Liver (tissue), 9 donors: Measurements from ENCODE around the gene CLEC17A. TPM values are rescaled to one million over a fixed set of nuclear protein-coding genes. Genes with fewer than 3 reads are reported as not detected.

Source experiments
- DNase-seq: peaks from one replicate; pipeline ENCODE4 v3.0.0-alpha.2; 2017; ENCODE audit warnings: low spot score
- H3K27ac ChIP-seq, 2 donors: one replicate each; pipeline ENCODE4 v1.7.0; 2013; ENCODE audit warnings: inconsistent platforms in 2 of 2, low read length in 2 of 2, control low read depth in 1 of 2, low read depth in 1 of 2, mild to moderate bottlenecking in 1 of 2
- H3K27me3 ChIP-seq, 4 donors: one replicate each; pipeline versions ENCODE4 v1.6.1 to v1.7.0; 2013; ENCODE audit warnings: low read length in 3 of 4, inconsistent platforms in 1 of 4, mild to moderate bottlenecking in 1 of 4, moderate library complexity in 1 of 4; ENCODE audit not compliant: control insufficient read depth in 4 of 4, insufficient read depth in 4 of 4
- H3K36me3 ChIP-seq, 4 donors: one replicate each; pipeline versions ENCODE4 v1.6.1 to v1.7.0; 2013; ENCODE audit warnings: low read length in 3 of 4, mild to moderate bottlenecking in 3 of 4, low read depth in 1 of 4, moderate library complexity in 1 of 4; ENCODE audit not compliant: control insufficient read depth in 4 of 4, insufficient read depth in 3 of 4
- H3K4me1 ChIP-seq, 4 donors: one replicate each; pipeline versions ENCODE4 v1.6.1 to v1.7.0; 2013; ENCODE audit warnings: low read length in 3 of 4, mild to moderate bottlenecking in 3 of 4, moderate library complexity in 1 of 4; ENCODE audit not compliant: control insufficient read depth in 4 of 4, insufficient read depth in 4 of 4
- H3K4me3 ChIP-seq, 3 donors: one replicate each; pipeline versions ENCODE4 v1.6.1 to v1.7.0; 2013; ENCODE audit warnings: low read length in 3 of 3, control low read depth in 1 of 3, low read depth in 1 of 3, mild to moderate bottlenecking in 1 of 3
- H3K9ac ChIP-seq, 2 donors: one replicate each; pipeline ENCODE4 v1.7.0; 2013; ENCODE audit warnings: low read length in 2 of 2, mild to moderate bottlenecking in 2 of 2, moderate library complexity in 2 of 2, control low read depth in 1 of 2, low read depth in 1 of 2
- H3K9me3 ChIP-seq, 4 donors: one replicate each; pipeline versions ENCODE4 v1.6.1 to v1.7.0; 2013; ENCODE audit warnings: low read length in 3 of 4; ENCODE audit not compliant: control insufficient read depth in 4 of 4
- EGR1 ChIP-seq, 2 donors: IDR thresholded peaks; 2 replicates each; pipeline ENCODE4 v1.6.1; 2016 to 2018; ENCODE audit warnings: antibody characterized with exemption in 2 of 2, low read depth in 2 of 2
- FOXA1 ChIP-seq: IDR thresholded peaks from 2 replicates; pipeline ENCODE4 v1.6.1; 2016; ENCODE audit warnings: antibody characterized with exemption
- FOXA2 ChIP-seq: IDR thresholded peaks from 2 replicates; pipeline ENCODE4 v1.6.1; 2016; ENCODE audit warnings: antibody characterized with exemption
- GABPA ChIP-seq, 2 donors: IDR thresholded peaks in 1 of 2; conservative IDR thresholded peaks in 1 of 2; 2 replicates each; pipeline ENCODE4 v1.6.1; 2016; ENCODE audit warnings: antibody characterized with exemption in 2 of 2, mild to moderate bottlenecking in 1 of 2, moderate library complexity in 1 of 2
- HNF4A ChIP-seq, 2 donors: conservative IDR thresholded peaks; 2 replicates each; pipeline ENCODE4 v1.6.1; 2016; ENCODE audit warnings: antibody characterized with exemption in 2 of 2, mild to moderate bottlenecking in 2 of 2
- HNF4G ChIP-seq: IDR thresholded peaks from 2 replicates; pipeline ENCODE4 v1.6.1; 2016; ENCODE audit warnings: antibody characterized with exemption
- JUND ChIP-seq, 2 donors: IDR thresholded peaks; 2 replicates each; pipeline ENCODE4 v1.6.1; 2016; ENCODE audit warnings: antibody characterized with exemption in 2 of 2
- NR2F2 ChIP-seq: IDR thresholded peaks from 2 replicates; pipeline ENCODE4 v1.6.1; 2016; ENCODE audit warnings: antibody characterized with exemption
- RAD21 ChIP-seq, 2 donors: IDR thresholded peaks; 2 replicates each; pipeline ENCODE4 v1.6.1; 2016; ENCODE audit warnings: antibody characterized with exemption in 2 of 2, mild to moderate bottlenecking in 2 of 2
- RXRA ChIP-seq, 2 donors: IDR thresholded peaks; 2 replicates each; pipeline ENCODE4 v1.6.1; 2017 to 2018; ENCODE audit warnings: antibody characterized with exemption in 2 of 2, mild to moderate bottlenecking in 1 of 2
- SP1 ChIP-seq: IDR thresholded peaks from 2 replicates; pipeline ENCODE4 v1.6.1; 2018; ENCODE audit warnings: antibody characterized with exemption, mild to moderate bottlenecking
- TAF1 ChIP-seq: conservative IDR thresholded peaks from 2 replicates; pipeline ENCODE4 v1.6.1; 2016; ENCODE audit warnings: antibody characterized with exemption, mild to moderate bottlenecking
- YY1 ChIP-seq: IDR thresholded peaks from 2 replicates; pipeline ENCODE4 v1.6.1; 2016; ENCODE audit warnings: antibody characterized with exemption, mild to moderate bottlenecking
- WGBS: extraction: QIAGEN DNeasy Blood & Tissue Kit; methylation state at CpG from one replicate; pipeline ENCODE4 v1.1.7; 2013; 5-methylcytosine and 5-hydroxymethylcytosine counted together
- polyA plus RNA-seq, 2 donors: library from polyadenylated mRNA; stranded (reverse) in 1 of 2; unstranded in 1 of 2; fragments of 200-250 nt in 1 of 2; fragments of >200 nt in 1 of 2; fragmentation: Nextera tagmentation in 1 of 2; extraction: Ambion mirVana in 1 of 2; gene quantifications; one replicate each; pipeline versions ENCODE4 v1.2.1 to v1.2.3, GENCODE V29; 2013 to 2015
- total RNA-seq, 2 donors: library from RNA; depleted of rRNA; stranded (reverse); fragments of >200 nt; gene quantifications; one replicate each; pipeline ENCODE4 v1.2.3, GENCODE V29; 2014
- TF ChIP-seq, protein P1 (sequence below): IDR thresholded peaks from 2 replicates; pipeline ENCODE4 v1.6.1; 2016; ENCODE audit warnings: antibody characterized with exemption
- TF ChIP-seq, protein P2 (sequence below): IDR thresholded peaks from 2 replicates; pipeline ENCODE4 v1.6.1; 2016; ENCODE audit warnings: antibody characterized with exemption
- TF ChIP-seq, protein P3 (sequence below): fragments of 150-350 bp; IDR thresholded peaks from 2 replicates; pipeline ENCODE4 v1.5.1; 2017; ENCODE audit warnings: improper control_type of control experiment, low read depth, low read length; ENCODE audit not compliant: missing input control
- TF ChIP-seq, protein P4 (sequence below): IDR thresholded peaks from 2 replicates; pipeline ENCODE4 v1.6.1; 2016; ENCODE audit warnings: antibody characterized with exemption
- TF ChIP-seq, protein P5 (sequence below): IDR thresholded peaks from 2 replicates; pipeline ENCODE4 v1.6.1; 2016; ENCODE audit warnings: antibody characterized with exemption, mild to moderate bottlenecking
- donor health status: healthy.
- donor health status: healthy.
- donor health status: healthy.
- donor health status: healthy.
- donor health status: healthy.

CLEC17A gene
- total and polyA plus RNA-seq, 4 donors, result 0.22 to 0.28 TPM; not detected in 2

DNA sequence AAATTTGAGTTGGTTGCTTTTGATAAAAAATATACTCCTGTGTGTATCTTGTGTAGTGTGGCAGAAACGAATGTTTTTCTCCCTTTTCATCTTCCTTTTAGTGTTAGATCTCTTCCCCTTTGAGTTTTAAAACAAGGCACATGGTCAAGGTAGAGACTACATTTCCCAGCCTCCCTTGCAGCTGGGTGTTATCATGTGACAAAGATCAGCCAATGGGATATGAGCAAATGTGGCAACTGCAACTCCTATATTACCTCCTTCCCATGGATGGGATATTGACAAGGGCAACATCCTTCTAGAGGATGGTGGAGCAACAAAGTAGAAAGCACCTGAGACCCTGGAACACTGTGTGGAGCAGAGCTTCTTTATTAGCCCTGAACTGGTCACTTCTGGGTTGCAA is 49.4 kb downstream of the CLEC17A start:
- Histone ChIP-seq H3K27ac (no peak overlapping the region), H3K9me3 (peaks cover 4 to 10% (median 7%) of the 10 kb centered on the region in 4 donors), H3K27me3 (peaks cover 0 to 3% (median 0%) of the 10 kb centered on the region in 4 donors), H3K36me3 (no peaks in the 10 kb centered on the region), H3K4me3 (no peak overlapping the region), H3K4me1 (no peaks in the 10 kb centered on the region), H3K9ac (no peak overlapping the region)
- no peak for DNase-seq
- TF ChIP-seq YY1 (no peak), FOXA2 (no peak), SP1 (no peak), HNF4A (conservative IDR thresholded peaks at IDR 0.05) (no peak), HNF4G (no peak), TAF1 (no peak), NR2F2 (no peak), RAD21 (IDR thresholded peaks at IDR 0.05) (no peak), JUND (IDR thresholded peaks at IDR 0.05) (no peak), FOXA1 (no peak), GABPA (IDR thresholded peaks at IDR 0.05 in 1 of 2, conservative IDR thresholded peaks at IDR 0.05 in 1 of 2) (no peak), EGR1 (IDR thresholded peaks at IDR 0.05; ENCODE audit: low read depth in 2 of 2) (no peak), RXRA (IDR thresholded peaks at IDR 0.05) (no peak)
- TF ChIP-seq, protein P1, sequence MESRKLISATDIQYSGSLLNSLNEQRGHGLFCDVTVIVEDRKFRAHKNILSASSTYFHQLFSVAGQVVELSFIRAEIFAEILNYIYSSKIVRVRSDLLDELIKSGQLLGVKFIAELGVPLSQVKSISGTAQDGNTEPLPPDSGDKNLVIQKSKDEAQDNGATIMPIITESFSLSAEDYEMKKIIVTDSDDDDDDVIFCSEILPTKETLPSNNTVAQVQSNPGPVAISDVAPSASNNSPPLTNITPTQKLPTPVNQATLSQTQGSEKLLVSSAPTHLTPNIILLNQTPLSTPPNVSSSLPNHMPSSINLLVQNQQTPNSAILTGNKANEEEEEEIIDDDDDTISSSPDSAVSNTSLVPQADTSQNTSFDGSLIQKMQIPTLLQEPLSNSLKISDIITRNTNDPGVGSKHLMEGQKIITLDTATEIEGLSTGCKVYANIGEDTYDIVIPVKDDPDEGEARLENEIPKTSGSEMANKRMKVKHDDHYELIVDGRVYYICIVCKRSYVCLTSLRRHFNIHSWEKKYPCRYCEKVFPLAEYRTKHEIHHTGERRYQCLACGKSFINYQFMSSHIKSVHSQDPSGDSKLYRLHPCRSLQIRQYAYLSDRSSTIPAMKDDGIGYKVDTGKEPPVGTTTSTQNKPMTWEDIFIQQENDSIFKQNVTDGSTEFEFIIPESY, result no peak
- TF ChIP-seq, protein P2, sequence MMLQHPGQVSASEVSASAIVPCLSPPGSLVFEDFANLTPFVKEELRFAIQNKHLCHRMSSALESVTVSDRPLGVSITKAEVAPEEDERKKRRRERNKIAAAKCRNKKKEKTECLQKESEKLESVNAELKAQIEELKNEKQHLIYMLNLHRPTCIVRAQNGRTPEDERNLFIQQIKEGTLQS, result no peak
- TF ChIP-seq, protein P3, sequence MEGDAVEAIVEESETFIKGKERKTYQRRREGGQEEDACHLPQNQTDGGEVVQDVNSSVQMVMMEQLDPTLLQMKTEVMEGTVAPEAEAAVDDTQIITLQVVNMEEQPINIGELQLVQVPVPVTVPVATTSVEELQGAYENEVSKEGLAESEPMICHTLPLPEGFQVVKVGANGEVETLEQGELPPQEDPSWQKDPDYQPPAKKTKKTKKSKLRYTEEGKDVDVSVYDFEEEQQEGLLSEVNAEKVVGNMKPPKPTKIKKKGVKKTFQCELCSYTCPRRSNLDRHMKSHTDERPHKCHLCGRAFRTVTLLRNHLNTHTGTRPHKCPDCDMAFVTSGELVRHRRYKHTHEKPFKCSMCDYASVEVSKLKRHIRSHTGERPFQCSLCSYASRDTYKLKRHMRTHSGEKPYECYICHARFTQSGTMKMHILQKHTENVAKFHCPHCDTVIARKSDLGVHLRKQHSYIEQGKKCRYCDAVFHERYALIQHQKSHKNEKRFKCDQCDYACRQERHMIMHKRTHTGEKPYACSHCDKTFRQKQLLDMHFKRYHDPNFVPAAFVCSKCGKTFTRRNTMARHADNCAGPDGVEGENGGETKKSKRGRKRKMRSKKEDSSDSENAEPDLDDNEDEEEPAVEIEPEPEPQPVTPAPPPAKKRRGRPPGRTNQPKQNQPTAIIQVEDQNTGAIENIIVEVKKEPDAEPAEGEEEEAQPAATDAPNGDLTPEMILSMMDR, result no peak
- TF ChIP-seq, protein P4, sequence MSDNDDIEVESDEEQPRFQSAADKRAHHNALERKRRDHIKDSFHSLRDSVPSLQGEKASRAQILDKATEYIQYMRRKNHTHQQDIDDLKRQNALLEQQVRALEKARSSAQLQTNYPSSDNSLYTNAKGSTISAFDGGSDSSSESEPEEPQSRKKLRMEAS, result no peak
- TF ChIP-seq, protein P5, sequence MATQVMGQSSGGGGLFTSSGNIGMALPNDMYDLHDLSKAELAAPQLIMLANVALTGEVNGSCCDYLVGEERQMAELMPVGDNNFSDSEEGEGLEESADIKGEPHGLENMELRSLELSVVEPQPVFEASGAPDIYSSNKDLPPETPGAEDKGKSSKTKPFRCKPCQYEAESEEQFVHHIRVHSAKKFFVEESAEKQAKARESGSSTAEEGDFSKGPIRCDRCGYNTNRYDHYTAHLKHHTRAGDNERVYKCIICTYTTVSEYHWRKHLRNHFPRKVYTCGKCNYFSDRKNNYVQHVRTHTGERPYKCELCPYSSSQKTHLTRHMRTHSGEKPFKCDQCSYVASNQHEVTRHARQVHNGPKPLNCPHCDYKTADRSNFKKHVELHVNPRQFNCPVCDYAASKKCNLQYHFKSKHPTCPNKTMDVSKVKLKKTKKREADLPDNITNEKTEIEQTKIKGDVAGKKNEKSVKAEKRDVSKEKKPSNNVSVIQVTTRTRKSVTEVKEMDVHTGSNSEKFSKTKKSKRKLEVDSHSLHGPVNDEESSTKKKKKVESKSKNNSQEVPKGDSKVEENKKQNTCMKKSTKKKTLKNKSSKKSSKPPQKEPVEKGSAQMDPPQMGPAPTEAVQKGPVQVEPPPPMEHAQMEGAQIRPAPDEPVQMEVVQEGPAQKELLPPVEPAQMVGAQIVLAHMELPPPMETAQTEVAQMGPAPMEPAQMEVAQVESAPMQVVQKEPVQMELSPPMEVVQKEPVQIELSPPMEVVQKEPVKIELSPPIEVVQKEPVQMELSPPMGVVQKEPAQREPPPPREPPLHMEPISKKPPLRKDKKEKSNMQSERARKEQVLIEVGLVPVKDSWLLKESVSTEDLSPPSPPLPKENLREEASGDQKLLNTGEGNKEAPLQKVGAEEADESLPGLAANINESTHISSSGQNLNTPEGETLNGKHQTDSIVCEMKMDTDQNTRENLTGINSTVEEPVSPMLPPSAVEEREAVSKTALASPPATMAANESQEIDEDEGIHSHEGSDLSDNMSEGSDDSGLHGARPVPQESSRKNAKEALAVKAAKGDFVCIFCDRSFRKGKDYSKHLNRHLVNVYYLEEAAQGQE, result no peak
- 17% methylated on average over 1 of the region's 1 CpG for WGBS
